CD4-positive, alpha-beta T cell treated with Interleukin-6 at 100 ng/mL for 8 hours (primary cell): Measurements from ENCODE around the gene MYL5.
"Not testable (repeated sequence)": the region's sequence is repeated elsewhere in the genome, so short reads cannot be mapped to it uniquely, and the experiment has no call there.

Source experiments
- DNase-seq: peaks from one replicate; pipeline ENCODE4 v3.0.0-alpha.2; 2020; ENCODE audit warnings: mixed read lengths, low spot score

MYL5 gene

GRCh38 chr4:684623-685327 is 10.4 kb downstream of the MYL5 start:
- DNase-seq, result no peak

- DNase-seq, result no peak
These were observed 11.5 kb downstream of the MYL5 start for GRCh38 chr4:685679-686412.

- no peak for DNase-seq
These were observed 12.2 kb downstream of the MYL5 start for GRCh38 chr4:686413-687040.

GRCh38 chr4:687048-687970 is 13.0 kb downstream of the MYL5 start:
- DNase-seq, result no peak

- DNase-seq, result no peak
These were observed 13.9 kb downstream of the MYL5 start for GRCh38 chr4:687971-688853.

GRCh38 chr4:688854-689681 is 14.7 kb downstream of the MYL5 start, which contains the start of gene SLC49A3:
TSS of gene SLC49A3 (minus strand) at chr4:689151. CDS start at chr4:689127, 24 bp downstream.
- no peak for DNase-seq

GRCh38 chr4:689723-690122 is 15.4 kb downstream of the MYL5 start:
- DNase-seq, result no peak

GRCh38 chr4:692771-693554 is 18.6 kb downstream of the MYL5 start:
- no peak for DNase-seq

GRCh38 chr4:694341-694940 is 20.1 kb downstream of the MYL5 start:
- DNase-seq, result not testable (repeated sequence)

- DNase-seq, result no peak
These were observed 25.7 kb downstream of the MYL5 start for GRCh38 chr4:699816-700580.

- no peak for DNase-seq
These were observed 26.4 kb downstream of the MYL5 start for GRCh38 chr4:700587-701264.

- no peak for DNase-seq
These were observed 28.3 kb downstream of the MYL5 start for GRCh38 chr4:702618-703048.

- DNase-seq, result no peak
These were observed 29.2 kb downstream of the MYL5 start for GRCh38 chr4:703336-704197.

- no peak for DNase-seq
These were observed 30.0 kb downstream of the MYL5 start for GRCh38 chr4:704198-704891.

- DNase-seq, result no peak
These were observed 30.6 kb downstream of the MYL5 start for GRCh38 chr4:704971-705277.
